GM12873 (cell line): ENCODE data around the gene YPEL4.
A peak's percentile ranks its signal among the peaks of the same experiment; 100 is the strongest.

Experiments used
- TF ChIP-seq, protein P1 (sequence below): IDR thresholded peaks from 2 replicates; pipeline ENCODE4 v1.5.1; 2012; ENCODE audit warnings: low read depth, mild to moderate bottlenecking, moderate library complexity, low read length, control low read depth; ENCODE audit not compliant: insufficient read depth; ENCODE audit errors: missing control alignments

The YPEL4 gene

DNA sequence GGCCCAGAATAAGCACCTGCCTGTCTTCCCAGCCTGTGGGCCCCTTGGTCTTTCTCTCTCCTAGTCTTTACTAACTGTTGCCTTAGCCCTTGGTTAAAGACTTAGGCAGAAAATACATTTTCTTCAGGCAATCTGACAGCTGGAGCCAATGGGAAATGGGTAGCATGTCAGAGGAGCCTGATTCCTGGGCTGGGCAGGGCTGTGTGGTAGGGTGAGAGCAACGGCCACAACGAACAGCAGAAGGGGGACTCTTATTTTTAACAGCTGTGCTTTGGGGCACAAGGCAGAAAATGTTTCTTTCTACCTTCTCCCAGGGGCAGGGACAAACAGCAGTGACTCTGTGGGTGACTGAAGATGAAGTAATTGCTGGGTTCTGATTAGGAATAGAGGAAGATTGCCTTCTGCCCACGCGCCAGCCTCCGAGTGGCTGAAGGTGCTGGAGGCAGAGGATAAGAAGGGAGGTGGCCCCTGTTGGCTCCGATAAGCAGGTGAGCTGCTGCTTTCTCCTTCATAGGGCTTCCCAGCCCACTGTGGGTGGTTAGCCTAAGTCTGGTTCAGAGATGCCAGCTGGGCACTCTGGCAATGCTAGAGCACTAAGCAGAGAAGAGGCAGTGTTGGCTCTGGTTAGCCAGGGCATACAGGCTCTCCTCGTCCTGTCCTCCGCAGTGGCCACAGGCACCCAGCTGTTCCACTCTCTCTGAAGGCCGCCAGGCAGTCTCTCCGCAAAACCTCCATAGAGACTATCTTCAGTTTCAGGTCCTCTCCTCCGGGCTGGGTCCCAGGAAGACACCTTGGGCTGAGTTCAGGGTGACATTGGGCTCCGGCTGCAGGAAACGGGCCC is 1.5 kb downstream of the YPEL4 start:
- TF ChIP-seq, protein P1, sequence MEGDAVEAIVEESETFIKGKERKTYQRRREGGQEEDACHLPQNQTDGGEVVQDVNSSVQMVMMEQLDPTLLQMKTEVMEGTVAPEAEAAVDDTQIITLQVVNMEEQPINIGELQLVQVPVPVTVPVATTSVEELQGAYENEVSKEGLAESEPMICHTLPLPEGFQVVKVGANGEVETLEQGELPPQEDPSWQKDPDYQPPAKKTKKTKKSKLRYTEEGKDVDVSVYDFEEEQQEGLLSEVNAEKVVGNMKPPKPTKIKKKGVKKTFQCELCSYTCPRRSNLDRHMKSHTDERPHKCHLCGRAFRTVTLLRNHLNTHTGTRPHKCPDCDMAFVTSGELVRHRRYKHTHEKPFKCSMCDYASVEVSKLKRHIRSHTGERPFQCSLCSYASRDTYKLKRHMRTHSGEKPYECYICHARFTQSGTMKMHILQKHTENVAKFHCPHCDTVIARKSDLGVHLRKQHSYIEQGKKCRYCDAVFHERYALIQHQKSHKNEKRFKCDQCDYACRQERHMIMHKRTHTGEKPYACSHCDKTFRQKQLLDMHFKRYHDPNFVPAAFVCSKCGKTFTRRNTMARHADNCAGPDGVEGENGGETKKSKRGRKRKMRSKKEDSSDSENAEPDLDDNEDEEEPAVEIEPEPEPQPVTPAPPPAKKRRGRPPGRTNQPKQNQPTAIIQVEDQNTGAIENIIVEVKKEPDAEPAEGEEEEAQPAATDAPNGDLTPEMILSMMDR = no peak

DNA sequence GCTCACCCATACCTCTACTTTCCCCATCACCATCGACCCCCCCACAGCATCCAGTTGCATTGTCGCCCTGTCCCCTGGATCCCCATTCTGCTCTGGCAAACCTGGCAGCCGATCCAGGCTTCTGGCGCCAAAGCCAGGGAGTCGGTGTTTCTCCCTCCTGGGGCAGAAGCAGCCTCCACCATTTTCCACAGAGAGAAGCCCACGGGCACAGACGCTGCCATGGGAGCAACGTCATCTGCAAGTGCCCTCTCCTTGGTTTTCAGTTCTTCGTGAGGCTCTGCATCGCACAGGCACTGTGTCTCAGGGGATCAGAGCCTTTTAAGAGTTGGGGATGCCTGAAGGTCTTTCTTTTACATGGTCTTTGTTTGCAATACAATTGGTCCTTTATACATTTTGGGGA is 2.3 kb downstream of the YPEL4 start:
- TF ChIP-seq, protein P1 = no peak

DNA sequence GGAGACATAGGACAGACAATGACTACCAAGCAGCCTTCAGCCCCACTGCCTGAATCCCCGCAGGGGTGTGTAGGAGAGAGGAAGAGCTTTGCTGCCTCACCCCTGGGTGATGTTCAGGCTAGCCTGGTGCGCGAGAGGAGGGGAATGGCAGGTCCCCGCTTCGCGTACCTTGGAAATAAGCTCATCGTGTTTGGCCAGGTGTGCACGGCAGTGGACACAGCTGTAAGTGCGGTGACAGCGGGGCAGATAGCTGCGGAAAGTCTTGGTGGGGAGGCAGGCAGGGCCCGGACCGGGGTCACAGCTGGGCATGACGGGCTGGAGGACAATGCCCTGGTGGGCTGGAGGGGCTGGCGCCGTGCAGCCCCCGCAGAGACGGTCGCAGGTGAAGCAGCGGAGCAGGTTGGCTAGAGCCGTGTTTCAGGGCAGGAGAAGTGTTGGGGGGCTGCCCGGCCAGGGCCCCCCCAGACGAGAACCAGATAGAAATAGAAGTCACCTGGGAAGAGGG is 2.9 kb downstream of the YPEL4 start:
- TF ChIP-seq, protein P1 = no peak

DNA sequence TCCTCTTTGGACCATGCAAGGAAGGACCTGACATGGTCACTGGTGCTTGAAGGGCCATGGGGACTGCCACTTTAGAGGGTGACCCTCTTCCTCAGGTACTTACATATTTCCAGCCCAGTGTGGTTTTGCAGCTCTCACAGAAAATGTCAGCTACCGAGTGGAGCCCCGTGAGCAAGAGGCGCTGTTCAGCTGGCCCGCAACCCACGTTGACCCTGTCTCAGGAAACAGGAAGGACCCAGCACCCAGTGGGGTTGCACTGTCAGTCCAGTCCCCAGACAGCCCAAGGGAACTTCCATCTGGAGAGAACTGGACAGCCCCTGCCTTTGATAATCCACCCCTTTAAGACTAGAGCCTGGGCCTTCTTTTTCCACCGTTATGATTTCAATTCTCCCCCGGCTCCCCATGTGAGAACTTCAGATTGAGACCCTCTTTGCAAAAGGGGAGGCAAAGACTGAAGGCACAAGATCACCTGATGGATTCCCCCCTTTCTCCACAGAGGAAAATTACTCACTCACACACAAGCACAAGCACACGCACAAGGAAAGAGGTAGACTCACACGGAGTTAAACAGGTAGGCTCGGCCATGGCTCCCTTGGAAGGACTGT is 3.4 kb downstream of the YPEL4 start:
- TF ChIP-seq, protein P1 = no peak

DNA sequence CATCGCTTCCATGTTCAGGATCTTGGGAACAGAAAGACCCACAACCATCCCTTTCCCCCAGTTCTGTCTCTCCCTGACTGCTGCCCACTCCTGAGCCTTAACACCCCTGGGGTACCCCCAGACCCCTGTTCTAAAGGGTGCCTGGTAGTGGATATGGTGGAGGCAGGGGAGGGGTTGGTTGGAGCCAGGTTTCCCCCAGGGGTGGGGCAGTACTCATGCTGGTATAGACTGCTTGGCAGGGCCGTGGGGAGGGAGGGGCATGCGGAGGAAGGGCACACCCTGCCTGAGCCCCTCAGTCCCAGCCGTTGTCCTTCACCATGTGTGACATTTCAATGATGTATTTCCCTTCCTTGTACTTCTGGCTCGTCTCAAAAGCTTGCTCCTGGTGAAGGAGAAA is 4.0 kb downstream of the YPEL4 start:
- TF ChIP-seq, protein P1 = no peak

DNA sequence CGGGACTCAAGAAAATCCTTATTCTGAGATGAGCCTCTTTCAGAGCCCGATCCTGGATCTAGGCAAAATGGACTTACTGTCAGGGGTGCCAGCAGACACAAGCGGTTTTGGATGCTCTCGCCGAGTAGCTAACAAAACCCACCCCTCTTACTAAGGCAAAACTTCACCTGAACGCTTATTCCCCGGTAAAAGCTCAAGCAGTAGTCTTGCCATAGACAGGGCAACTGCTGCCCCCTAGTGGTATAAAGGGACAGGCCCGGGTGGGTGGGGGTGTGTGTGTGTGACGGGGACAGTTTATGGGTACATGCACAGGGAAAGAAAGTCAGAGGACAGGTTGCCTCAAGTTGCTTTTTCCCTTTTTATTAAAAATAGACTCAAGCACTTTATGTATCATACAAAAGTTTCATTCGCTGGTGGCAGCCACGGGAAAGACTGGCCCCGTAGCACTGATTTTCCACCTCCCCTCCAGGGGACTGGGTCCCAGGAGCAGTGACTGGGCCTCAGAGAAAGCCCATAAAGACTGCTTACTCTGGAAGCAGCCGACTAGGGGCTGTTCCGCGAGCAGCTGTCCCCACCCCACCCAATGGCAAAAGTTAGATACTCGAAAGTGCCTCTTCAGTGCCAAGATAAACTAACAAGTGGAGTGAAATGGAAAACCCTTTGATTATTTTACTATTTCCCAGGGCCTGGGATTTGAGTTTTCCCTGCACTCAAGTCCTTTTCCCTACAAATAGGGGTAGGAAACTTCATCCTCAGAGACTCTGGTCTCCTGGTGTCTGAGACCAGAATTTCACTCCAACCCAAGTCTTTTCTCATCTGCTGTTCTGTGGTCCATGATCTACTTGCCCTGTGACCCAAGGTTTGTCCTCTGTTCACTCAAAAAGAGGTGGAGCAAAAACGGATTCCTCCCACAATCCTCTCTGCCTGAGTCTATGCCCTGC is 4.7 kb downstream of the YPEL4 start:
- TF ChIP-seq, protein P1 = peak; percentile 87

DNA sequence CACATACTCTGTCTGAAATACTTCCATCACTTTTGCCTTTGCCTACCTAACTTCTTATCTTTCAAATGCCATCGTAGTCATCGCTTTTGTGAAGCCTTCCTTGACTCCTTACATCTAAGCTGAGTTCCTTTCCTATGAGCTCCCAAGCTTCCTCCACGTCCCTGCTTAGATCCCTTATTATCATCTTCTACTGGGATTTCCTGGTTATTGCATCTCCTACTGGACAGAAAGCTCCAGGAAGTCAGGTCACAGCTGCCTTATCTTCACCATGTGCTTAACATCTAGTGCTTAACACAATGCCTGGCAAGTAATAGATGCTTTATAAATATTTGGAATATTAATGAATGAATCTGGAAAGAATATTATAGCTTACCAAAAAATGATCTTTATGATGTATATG is 5.9 kb downstream of the YPEL4 start:
- TF ChIP-seq, protein P1 = no peak
